Ecto neural progenitor cell (in vitro differentiated cells): ENCODE results near the gene WEE2.
"Not testable (repeated sequence)": the region's sequence is repeated elsewhere in the genome, so short reads cannot be mapped to it uniquely, and the experiment has no call there.

Source experiments
- DNase-seq: peaks from one replicate; pipeline ENCODE4 v3.0.0-alpha.2; 2018; ENCODE audit warnings: low spot score

The WEE2 gene

GRCh38 chr7:141708351-141708750 lies at the start of gene WEE2:
TSS of gene WEE2 (plus strand) at chr7:141708353. CDS start at chr7:141708759, 406 bp downstream.
- DNase-seq = no peak

GRCh38 chr7:141659501-141659900 lies 48.7 kb upstream of the WEE2 start:
- DNase-seq = no peak

GRCh38 chr7:141660259-141660658 lies 47.9 kb upstream of the WEE2 start:
- no peak for DNase-seq

- no peak for DNase-seq
Observed at GRCh38 chr7:141663081-141663849, 44.9 kb upstream of the WEE2 start.

GRCh38 chr7:141664450-141664849 lies 43.7 kb upstream of the WEE2 start:
- DNase-seq = no peak

GRCh38 chr7:141665208-141666035 lies 42.7 kb upstream of the WEE2 start:
- DNase-seq = no peak

GRCh38 chr7:141666071-141666470 lies 42.1 kb upstream of the WEE2 start:
- no peak for DNase-seq

GRCh38 chr7:141668853-141669252 lies 39.3 kb upstream of the WEE2 start:
- DNase-seq = no peak

GRCh38 chr7:141671705-141672496 lies 36.3 kb upstream of the WEE2 start:
- no peak for DNase-seq

GRCh38 chr7:141673346-141673745 lies 34.8 kb upstream of the WEE2 start:
- no peak for DNase-seq

- peak; percentile 67 for DNase-seq
Observed at GRCh38 chr7:141674171-141674671, 33.9 kb upstream of the WEE2 start.

- DNase-seq = peak; percentile 77
Observed at GRCh38 chr7:141674702-141675101, 33.5 kb upstream of the WEE2 start.

GRCh38 chr7:141675436-141676215 lies 32.5 kb upstream of the WEE2 start:
- no peak for DNase-seq

GRCh38 chr7:141676618-141677017 lies 31.5 kb upstream of the WEE2 start:
- DNase-seq = no peak

GRCh38 chr7:141679014-141679413 lies 29.1 kb upstream of the WEE2 start:
- DNase-seq = no peak

GRCh38 chr7:141685285-141686023 lies 22.7 kb upstream of the WEE2 start:
- DNase-seq = no peak

- no peak for DNase-seq
Observed at GRCh38 chr7:141686074-141686473, 22.1 kb upstream of the WEE2 start.

GRCh38 chr7:141686670-141687069 lies 21.5 kb upstream of the WEE2 start:
- no peak for DNase-seq

- DNase-seq = no peak
Observed at GRCh38 chr7:141688043-141688442, 20.1 kb upstream of the WEE2 start.

GRCh38 chr7:141689072-141689825 lies 18.9 kb upstream of the WEE2 start:
- not testable (repeated sequence) for DNase-seq
